ENCODE data around the gene MYL6.
"Not testable (repeated sequence)": the region's sequence is repeated elsewhere in the genome, so short reads cannot be mapped to it uniquely, and the experiment has no call there.

GRCh38 chr12:56117082-56117706 lies 41.0 kb upstream of the MYL6 start:
- not testable (repeated sequence) for TF ChIP-seq CTCF (tag by site-specific recombination; IDR thresholded peaks at IDR 0.05); ZNF704 (tag by site-specific recombination; IDR thresholded peaks at IDR 0.05); ZNF26 (tag by site-specific recombination; IDR thresholded peaks at IDR 0.05); ZFP37 (tag by site-specific recombination; IDR thresholded peaks at IDR 0.05); ZNF121 (tag by site-specific recombination; IDR thresholded peaks at IDR 0.05); ZNF266 (tag by site-specific recombination; IDR thresholded peaks at IDR 0.05; ENCODE audit: low read depth); ZSCAN18 (tag by site-specific recombination; IDR thresholded peaks at IDR 0.05); YY2 (tag by site-specific recombination; IDR thresholded peaks at IDR 0.05)
